Stimulated activated CD4-positive, alpha-beta T cell treated with anti-CD3 and anti-CD28 coated beads, Interleukin-12 subunit alpha, Interleukin-12 subunit beta, amount 100 ng/mL, for 48 hours (primary cell): Measurements from ENCODE around the gene FOXP1.

Experiments used
- DNase-seq, 3 donors: peaks; one replicate each; pipeline ENCODE4 v3.0.0-alpha.2; 2020; ENCODE audit warnings: low read depth in 2 of 3, low spot score in 1 of 3

The FOXP1 gene

GRCh38 chr3:71378509-71378908, 205.0 kb downstream of the FOXP1 start:
- no peak for DNase-seq

DNA sequence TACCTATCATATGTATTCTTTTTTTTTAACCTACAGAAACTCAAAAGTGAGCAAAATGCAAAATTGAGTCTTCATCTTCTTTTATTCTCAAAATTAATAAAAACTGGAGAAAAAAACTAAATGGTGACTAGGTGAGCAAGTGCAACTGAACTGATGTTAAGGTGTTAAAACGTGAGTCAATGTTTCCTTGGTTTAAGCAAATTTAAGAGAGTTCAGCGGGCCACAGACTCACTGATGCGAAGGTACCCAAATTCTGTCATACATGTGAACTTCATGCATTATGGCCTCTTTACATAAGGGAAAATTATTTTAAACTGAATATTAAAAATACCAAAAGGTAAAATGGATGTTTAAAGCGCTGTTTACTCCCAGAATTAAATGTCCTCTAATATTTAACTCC, 206.6 kb downstream of the FOXP1 start:
- no peak for DNase-seq

DNA sequence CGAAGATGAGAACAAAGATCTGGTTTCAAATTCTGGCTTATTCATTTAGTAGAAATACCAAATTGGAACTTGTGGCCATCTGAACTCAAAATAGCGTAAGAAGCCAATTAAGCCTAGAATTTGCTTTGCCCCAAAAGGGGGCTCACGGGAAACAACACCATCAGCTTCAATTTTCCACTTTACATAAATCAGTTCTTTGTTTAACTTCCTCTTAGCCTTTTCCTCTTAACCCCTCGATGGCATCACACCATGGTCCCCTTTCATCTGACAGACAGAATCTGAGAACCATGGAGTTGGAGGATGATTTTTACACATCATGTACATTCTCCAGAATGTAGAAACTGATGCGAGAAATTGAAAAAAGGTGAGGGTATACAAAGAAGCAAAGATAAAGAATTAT, 207.0 kb downstream of the FOXP1 start:
- no peak for DNase-seq

- no peak for DNase-seq
Observed at GRCh38 chr3:71374582-71374981, 208.9 kb downstream of the FOXP1 start.

DNA sequence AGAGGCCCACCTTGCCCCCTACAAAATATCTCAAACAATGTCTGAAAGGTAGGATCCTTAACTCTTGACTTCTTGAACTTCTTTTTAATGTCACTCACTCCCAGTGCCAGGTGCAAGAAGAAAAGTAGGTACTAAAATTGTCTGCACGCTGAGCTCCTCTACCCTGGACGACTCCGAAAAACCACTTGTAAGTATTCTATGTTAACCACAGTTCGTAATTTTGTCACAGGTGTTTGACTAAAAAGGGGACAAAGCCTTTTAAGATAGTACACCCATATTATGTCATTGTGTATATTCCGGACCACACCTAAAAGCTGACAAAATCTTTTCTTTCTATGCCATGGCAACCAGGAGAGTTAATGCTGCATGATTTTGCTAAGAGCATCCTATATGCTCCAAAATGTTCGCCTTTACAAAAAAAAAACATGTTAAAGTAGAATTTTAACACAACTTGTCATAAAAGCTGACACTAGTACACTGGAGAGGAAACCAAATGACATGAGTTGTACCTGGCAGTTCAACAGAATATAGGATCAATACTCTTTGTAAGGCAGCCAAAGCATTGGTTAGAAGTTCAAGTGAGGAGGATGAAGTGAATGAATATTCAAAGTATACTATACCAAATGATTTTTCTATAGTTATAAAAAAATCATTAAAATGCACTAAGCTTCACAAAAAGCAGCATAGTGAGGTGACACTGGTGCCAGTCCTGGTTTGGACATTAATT, 210.5 kb downstream of the FOXP1 start:
- no peak for DNase-seq

- no peak for DNase-seq
Observed at GRCh38 chr3:71372241-71372768, 211.2 kb downstream of the FOXP1 start.

GRCh38 chr3:71371282-71371681, 212.2 kb downstream of the FOXP1 start:
- no peak for DNase-seq

- no peak for DNase-seq
Observed at GRCh38 chr3:71370467-71370866, 213.1 kb downstream of the FOXP1 start.

DNA sequence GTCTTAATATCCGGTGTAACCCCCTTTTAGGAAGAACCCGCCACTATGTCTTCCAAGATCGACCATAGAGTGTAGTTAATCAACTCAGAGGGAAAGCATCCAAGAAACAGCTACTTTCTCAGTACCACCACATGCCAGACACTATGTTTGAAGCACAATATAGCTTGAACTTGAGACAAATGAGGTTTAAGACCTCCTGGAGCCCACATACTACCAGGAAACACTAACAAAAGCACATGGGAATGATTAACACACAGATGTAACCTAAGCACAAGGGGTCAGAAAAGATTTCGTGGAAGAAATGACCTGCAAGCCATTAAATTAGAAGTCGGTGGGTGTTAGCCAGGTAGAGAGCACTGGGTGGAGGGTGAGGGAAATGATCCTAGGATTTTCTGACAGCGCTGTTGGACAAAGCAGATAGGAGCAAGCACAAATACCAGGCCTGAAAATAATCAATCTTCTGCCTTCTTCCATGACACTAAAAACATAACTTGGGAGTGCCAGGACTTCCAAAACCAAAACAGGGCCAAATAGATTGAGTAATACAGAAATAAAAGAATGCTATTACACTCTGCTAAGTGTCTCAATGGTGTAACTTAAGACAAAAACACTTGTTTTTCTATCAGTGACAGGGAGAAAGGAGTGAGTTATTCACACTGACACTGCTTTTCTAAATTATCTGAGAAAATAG, 213.7 kb downstream of the FOXP1 start:
- DNase-seq: no peak

DNA sequence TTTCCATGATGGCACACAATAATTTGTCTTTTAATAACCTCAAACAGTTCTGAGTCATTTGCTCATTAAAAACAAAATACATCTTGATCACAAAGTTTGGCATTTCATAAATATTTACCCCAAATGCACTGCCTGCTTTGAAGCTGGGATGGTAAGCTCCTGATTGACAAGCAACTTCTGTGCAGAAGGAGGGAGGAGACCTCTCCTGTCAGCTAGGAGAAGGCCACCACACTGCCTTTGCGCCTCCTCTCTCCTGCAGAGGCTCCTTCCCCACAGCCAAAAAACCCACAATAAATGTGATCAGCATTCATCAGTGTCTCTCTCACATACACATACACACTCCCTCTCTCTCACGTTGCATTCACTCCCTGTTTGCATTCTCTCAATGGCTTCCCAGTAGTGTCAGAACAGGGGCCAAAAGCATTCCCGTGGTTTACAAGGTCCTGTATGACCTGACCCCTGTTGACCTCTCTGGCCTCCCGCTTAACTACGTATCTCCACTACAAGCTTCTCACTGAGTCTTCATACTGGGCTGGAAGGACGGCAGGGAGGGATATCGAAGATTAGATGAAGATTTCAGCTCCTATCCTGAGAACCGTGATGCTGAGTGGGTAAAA, 216.4 kb downstream of the FOXP1 start:
- no peak for DNase-seq

GRCh38 chr3:71361334-71361890, 222.1 kb downstream of the FOXP1 start:
- no peak for DNase-seq

DNA sequence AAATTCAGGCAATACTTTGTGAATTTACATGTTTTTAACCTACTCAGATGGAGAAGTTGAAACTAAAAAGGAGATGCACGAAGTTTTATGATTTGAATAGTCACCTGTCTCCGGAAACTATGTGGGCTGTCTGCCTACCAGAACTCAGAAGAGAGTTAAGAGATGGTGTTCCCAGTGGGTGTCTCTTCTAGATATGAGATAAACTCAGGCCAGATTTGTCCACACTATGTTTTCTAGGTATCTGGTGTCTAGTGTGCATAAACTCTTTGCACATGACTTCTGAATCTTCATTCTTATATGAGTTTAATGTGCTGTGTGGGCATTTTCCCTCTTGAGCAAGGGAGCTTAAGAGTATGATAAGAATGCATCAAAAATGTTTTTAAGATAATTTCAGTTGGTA, 222.8 kb downstream of the FOXP1 start:
- no peak for DNase-seq

- DNase-seq: no peak
Observed at GRCh38 chr3:71360180-71360579, 223.3 kb downstream of the FOXP1 start.

GRCh38 chr3:71358243-71358642, 225.3 kb downstream of the FOXP1 start:
- DNase-seq: peak in 1 of 3 donors; percentile 45

- DNase-seq: no peak
Observed at GRCh38 chr3:71356265-71356664, 227.3 kb downstream of the FOXP1 start.

DNA sequence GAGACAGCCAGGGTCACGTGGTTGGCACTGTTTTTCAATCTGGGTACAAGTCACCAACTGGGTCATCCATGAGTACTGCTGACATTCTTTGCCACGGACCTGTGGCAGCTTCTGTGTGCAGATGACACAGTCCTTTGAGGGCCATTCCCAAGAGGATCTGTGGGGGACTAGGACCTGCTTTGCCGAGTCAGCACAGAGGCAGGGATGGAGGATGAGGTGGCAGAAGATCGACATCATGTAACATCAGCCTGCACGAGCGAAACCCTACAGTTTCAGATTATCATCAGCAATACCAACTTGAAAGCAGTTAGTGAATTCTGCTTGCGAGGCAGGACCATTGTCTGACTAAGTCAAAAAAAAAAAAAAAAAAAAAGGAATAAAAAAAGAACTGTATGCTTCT, 227.7 kb downstream of the FOXP1 start:
- DNase-seq: peak in 1 of 3 donors; percentile 42

DNA sequence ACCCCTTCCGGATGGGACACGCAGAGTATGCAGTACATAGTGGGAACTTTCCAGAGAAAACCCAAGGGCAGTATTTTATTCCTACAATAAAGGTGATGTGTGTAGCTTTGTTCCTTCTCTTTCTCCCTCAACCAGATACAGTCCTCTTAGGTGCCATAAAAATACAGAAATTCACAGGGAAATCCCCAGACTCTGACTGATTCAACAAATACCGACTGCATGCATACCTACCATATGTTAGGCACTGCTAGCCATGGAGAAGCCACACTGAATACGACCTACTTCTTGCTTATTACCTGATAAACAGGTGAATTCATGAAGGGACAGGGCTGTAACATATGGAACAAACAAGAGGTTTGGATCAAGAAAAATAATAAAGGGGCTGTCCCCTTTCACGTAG, 228.5 kb downstream of the FOXP1 start:
- DNase-seq: no peak

DNA sequence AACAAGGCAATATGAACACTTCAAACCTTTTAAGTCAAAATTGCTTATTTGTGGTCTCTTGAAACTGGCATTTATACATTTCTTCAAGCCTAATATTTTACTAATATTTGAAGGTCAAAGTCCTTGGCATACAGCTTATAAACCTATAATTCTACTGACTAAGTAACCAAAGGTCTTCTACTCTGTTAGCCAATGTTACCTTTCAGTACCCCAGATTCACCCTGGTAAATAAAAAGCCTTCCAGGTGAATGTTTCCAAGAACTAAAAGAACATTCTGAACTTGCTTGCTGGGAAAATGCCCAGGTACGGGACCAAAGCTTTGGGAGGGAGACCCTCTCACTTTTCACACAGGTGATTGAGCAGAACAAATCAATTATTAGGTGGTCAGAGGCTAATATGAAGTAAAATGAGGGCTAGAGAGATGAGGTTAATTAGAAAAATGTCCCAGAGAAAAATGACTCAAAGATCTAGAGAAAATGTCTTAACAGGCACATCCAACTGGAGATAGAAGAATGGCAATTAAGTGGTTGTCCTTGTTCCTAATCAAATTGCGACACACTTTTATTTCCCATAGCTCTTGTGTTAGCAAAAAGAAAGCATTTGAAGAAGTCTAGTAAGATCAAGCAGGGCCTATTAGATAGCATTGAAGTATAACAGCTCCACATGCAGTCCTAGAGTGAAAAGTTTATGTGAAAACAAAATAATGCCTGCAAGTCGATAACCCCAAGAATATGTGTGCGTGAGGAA, 232.0 kb downstream of the FOXP1 start:
- no peak for DNase-seq

- DNase-seq: no peak
Observed at GRCh38 chr3:71350998-71351397, 232.5 kb downstream of the FOXP1 start.

GRCh38 chr3:71348831-71349230, 234.7 kb downstream of the FOXP1 start:
- DNase-seq: no peak

DNA sequence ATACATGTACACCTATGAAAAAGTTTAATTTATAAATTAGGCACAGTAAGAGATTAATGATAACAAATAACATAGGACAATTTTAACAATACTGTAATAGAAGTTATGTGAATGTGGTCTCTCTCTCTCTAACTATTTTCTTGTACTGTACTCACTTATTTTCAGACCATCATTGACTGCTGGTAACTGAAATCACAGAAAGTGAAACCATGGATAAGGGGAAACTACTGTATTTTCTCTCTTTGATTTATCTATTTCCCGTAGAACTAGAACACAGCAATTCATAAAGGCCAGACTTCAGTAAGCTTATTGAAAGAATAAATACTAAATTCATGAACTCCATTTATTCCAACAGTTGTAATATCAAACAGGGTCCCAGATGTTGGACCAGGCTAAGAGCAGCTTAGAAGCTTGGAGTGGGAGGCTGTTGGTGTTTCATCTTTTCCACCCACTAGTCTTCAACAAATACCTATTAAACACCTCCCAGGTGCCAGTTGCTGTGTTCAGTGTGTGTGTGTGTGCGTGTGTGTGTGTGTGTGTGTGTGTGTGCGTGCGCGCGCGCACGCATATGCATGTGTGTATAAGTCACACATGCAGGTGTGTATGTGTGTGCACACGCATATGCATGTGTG, 235.4 kb downstream of the FOXP1 start:
- DNase-seq: no peak
